T-cell (primary cell): ENCODE results near the gene SLC37A1. TPM values are rescaled to one million over a fixed set of nuclear protein-coding genes. Genes with fewer than 3 reads are reported as not detected.

Experiments used
- ATAC-seq, 4 experiments: fragments of 200-7000 bp in 3 of 4; fragments of 150-1000 bp in 1 of 4; cut with Tn5 transposase; replicated peaks in 1 of 4; 1 replicate in 3 of 4; 2 replicates in 1 of 4; pipeline ENCODE4 v1.10.0; 2021; ENCODE audit warnings: moderate library complexity in 3 of 4, mild to moderate bottlenecking in 2 of 4, moderate number of reproducible peaks in 1 of 4
- CTCF ChIA-PET, 2 donors: fragments of 300-600 bp; sonication (Branson Sonifier 250); formaldehyde crosslinking; loops; one replicate each; lab custom pipeline; 2022; ENCODE audit warnings: antibody characterized with exemption in 2 of 2; lab: Charles Lee
- POLR2A ChIA-PET, 2 donors: fragments of 300-600 bp; sonication (Branson Sonifier 250); formaldehyde crosslinking; loops; one replicate each; lab custom pipeline; 2022; ENCODE audit warnings: antibody characterized with exemption in 2 of 2; lab: Charles Lee
- DNase-seq, 35 experiments: peaks; one replicate each; pipeline versions ENCODE4 v3.0.0 to v3.0.0-alpha.2; 2013 to 2023
- H3K27ac ChIP-seq: one replicate; pipeline ENCODE4 v1.5.1; 2013; ENCODE audit warnings: low read length
- H3K27me3 ChIP-seq, 2 experiments: replicated peaks in 1 of 2; 1 replicate in 1 of 2; 2 replicates in 1 of 2; pipeline versions ENCODE4 v1.6.1 to v1.7.0; 2013; ENCODE audit warnings: low read length in 1 of 2, mixed read lengths in 1 of 2; ENCODE audit not compliant: control insufficient read depth in 2 of 2, insufficient read depth in 2 of 2; ENCODE audit errors: extremely low read depth in 1 of 2
- H3K36me3 ChIP-seq, 2 donors: 1 replicate in 1 of 2; 2 replicates in 1 of 2; pipeline versions ENCODE4 v1.6.1 to v1.7.0; 2013; ENCODE audit warnings: low read length in 1 of 2; ENCODE audit not compliant: control insufficient read depth in 2 of 2, insufficient read depth in 1 of 2; ENCODE audit errors: extremely low read depth in 1 of 2
- H3K4me1 ChIP-seq, 2 experiments: 1 replicate in 1 of 2; 2 replicates in 1 of 2; pipeline versions ENCODE4 v1.6.1 to v1.7.0; 2013; ENCODE audit warnings: low read length in 2 of 2, mixed read lengths in 1 of 2; ENCODE audit not compliant: insufficient read depth in 2 of 2, control insufficient read depth in 1 of 2; ENCODE audit errors: extremely low read depth in 1 of 2
- H3K4me3 ChIP-seq, 2 donors: 1 replicate in 1 of 2; 2 replicates in 1 of 2; pipeline versions ENCODE4 v1.5.1 to v1.7.0; 2013; ENCODE audit warnings: mild to moderate bottlenecking in 2 of 2, low read length in 1 of 2, moderate library complexity in 1 of 2; ENCODE audit not compliant: control insufficient read depth in 1 of 2; ENCODE audit errors: extremely low read depth in 1 of 2
- H3K9me3 ChIP-seq: 2 replicates; pipeline ENCODE4 v1.7.0; 2013
- H3K27ac Mint-ChIP-seq, 2 donors: one replicate each; pipeline ENCODE4 v1.8.0; 2020 to 2021; ENCODE audit warnings: mild to moderate bottlenecking in 2 of 2, mixed read lengths in 2 of 2
- H3K27me3 Mint-ChIP-seq, 2 donors: one replicate each; pipeline ENCODE4 v1.8.0; 2021 to 2022; ENCODE audit warnings: mixed read lengths in 2 of 2
- H3K36me3 Mint-ChIP-seq: one replicate; pipeline ENCODE4 v1.8.0; 2021; ENCODE audit warnings: mixed read lengths
- H3K4me1 Mint-ChIP-seq, 3 donors: one replicate each; pipeline ENCODE4 v1.8.0; 2020 to 2022; ENCODE audit warnings: mixed read lengths in 3 of 3, mild to moderate bottlenecking in 1 of 3
- H3K4me3 Mint-ChIP-seq, 3 donors: one replicate each; pipeline ENCODE4 v1.8.0; 2020 to 2022; ENCODE audit warnings: mild to moderate bottlenecking in 3 of 3, mixed read lengths in 3 of 3, moderate library complexity in 3 of 3
- H3K9me3 Mint-ChIP-seq, 3 donors: one replicate each; pipeline ENCODE4 v1.8.0; 2020 to 2022; ENCODE audit warnings: mixed read lengths in 3 of 3
- WGBS: methylation state at CpG from one replicate; pipeline ENCODE4 v1.1.5; 2013; ENCODE audit warnings: missing lambda C conversion rate; ENCODE audit not compliant: insufficient coverage; 5-methylcytosine and 5-hydroxymethylcytosine counted together
- total RNA-seq, 35 experiments: library from RNA in 6 of 35; stranded (reverse) in 6 of 35; fragments of 120-200 nt in 1 of 35; gene quantifications; one replicate each; pipeline versions ENCODE4 v1.2.1 to v1.2.4 and lab custom pipeline; 2013 to 2026

SLC37A1 gene
- total RNA-seq, 5 donors from 2014 or later (not counting 1 experiment from before 2014, with no cell fraction given) = 18.7 to 26.3 (median 22.6) TPM

DNA sequence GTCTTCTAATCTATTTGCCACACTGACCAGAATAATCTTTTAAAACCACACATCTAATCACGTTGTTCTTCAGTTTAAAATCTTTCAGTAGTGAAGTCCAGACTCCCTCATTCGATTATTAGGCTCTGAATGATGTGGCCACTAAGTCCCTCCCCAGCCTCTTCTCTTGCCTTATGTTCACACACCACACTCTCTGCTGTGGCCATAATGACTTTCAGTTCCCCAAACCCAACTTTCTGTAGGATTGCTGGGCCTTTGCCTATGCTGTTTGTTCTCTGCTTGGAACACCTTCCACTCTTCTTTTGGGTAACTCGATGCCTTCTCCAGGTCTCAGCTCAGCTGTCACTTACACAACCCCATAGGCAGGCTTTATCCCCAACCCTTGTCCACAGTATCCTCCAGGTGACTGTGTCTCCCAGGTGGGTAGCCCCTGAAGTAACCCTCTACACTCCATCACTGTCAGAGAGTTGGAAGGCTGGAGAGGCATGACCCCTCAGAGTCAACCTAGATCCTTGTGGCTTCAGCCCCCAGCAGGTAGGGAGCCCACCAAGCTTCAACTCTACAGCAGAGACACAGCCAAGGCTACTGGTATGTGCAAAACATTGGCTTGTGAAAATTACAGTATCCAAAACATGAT lies 8.4 kb upstream of the SLC37A1 start:
- POLR2A ChIA-PET = interaction anchor here in 1 of 2 donors (0.6 kb wide), 1 partner anchor 49 kb away, joined by 3 read pairs; no protein-coding TSS in a partner anchor
- no peak for ATAC-seq
- H3K27ac Mint-ChIP-seq = no peak overlapping the region

GRCh38 chr21:42507418-42507817 lies 6.2 kb upstream of the SLC37A1 start:
- Mint-ChIP-seq H3K9me3 (no peaks in the 10 kb centered on the region), H3K4me1 (peaks cover 4 to 18% (median 8%) of the 10 kb centered on the region in 3 donors), H3K27ac (no peak overlapping the region), H3K4me3 (no peak overlapping the region), H3K36me3 (no peaks in the 10 kb centered on the region), H3K27me3 (no peaks in the 10 kb centered on the region)
- no peaks in the 10 kb centered on the region for H3K27me3 ChIP-seq
- WGBS = 76% methylated on average over 2 of the region's 4 CpGs
- CTCF ChIA-PET = no interaction called here
- DNase-seq = no peak
- H3K36me3 ChIP-seq = no peaks in the 10 kb centered on the region
- POLR2A ChIA-PET = interaction anchor here in 1 of 2 donors (0.6 kb wide), 1 partner anchor 37 kb away, joined by 4 read pairs; no protein-coding TSS in a partner anchor
- no peak for ATAC-seq
- H3K9me3 ChIP-seq = no peaks in the 10 kb centered on the region
- H3K27ac ChIP-seq = no peak overlapping the region
- H3K4me1 ChIP-seq = peaks cover 5 to 6% of the 10 kb centered on the region in 2 experiments
- H3K4me3 ChIP-seq = no peak overlapping the region

More for the DNA sequence above, 8.4 kb upstream of the SLC37A1 start:
- H3K9me3 Mint-ChIP-seq = no peaks in the 10 kb centered on the region
- DNase-seq = no peak
- Histone ChIP-seq H3K27me3 (no peaks in the 10 kb centered on the region), H3K4me1 (peaks cover 5 to 6% of the 10 kb centered on the region in 2 experiments), H3K36me3 (no peaks in the 10 kb centered on the region), H3K27ac (no peak overlapping the region), H3K4me3 (no peak overlapping the region), H3K9me3 (no peaks in the 10 kb centered on the region)
- 81% methylated on average over 3 of the region's 3 CpGs for WGBS
- H3K4me3 Mint-ChIP-seq = no peak overlapping the region
- CTCF ChIA-PET = no interaction called here
- no peaks in the 10 kb centered on the region for H3K36me3 Mint-ChIP-seq
- H3K4me1 Mint-ChIP-seq = peaks cover 4 to 15% (median 8%) of the 10 kb centered on the region in 3 donors
- peaks cover 0 to 4% of the 10 kb centered on the region in 2 donors for H3K27me3 Mint-ChIP-seq

DNA sequence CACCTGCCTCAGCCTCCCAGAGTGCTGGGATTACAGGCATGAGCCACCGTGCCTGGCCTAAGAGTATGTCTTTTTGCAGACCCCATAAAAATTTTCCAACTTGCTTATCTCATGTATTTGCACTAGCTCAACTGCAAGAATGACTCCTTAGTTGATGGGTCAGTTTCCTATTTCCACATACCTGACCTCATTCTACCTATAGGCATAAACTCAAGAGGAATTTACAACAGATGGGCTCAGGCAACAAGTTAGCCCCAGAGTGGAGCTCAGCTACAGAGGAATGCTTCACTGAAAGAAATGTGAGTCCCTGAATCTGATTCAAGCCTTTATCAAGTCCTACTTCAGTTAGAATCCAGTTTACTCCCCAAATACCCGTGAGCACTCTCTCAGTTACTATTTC lies 5.3 kb upstream of the SLC37A1 start:
- no peaks in the 10 kb centered on the region for H3K27me3 Mint-ChIP-seq
- no peaks in the 10 kb centered on the region for H3K27me3 ChIP-seq
- H3K9me3 Mint-ChIP-seq = no peaks in the 10 kb centered on the region
- no CpG with 5 or more reads among the region's 2 CpGs for WGBS
- no peak overlapping the region for H3K4me3 Mint-ChIP-seq
- DNase-seq = no peak
- ATAC-seq = no peak
- peaks cover 6 to 11% of the 10 kb centered on the region in 2 experiments for H3K4me1 ChIP-seq
- H3K27ac ChIP-seq = no peak overlapping the region
- no peaks in the 10 kb centered on the region for H3K36me3 ChIP-seq
- H3K27ac Mint-ChIP-seq = no peak overlapping the region
- H3K36me3 Mint-ChIP-seq = no peaks in the 10 kb centered on the region
- POLR2A ChIA-PET = no interaction called here
- no peaks in the 10 kb centered on the region for H3K9me3 ChIP-seq
- CTCF ChIA-PET = no interaction called here
- H3K4me3 ChIP-seq = no peak overlapping the region
- H3K4me1 Mint-ChIP-seq = peaks cover 8 to 21% (median 13%) of the 10 kb centered on the region in 3 donors

DNA sequence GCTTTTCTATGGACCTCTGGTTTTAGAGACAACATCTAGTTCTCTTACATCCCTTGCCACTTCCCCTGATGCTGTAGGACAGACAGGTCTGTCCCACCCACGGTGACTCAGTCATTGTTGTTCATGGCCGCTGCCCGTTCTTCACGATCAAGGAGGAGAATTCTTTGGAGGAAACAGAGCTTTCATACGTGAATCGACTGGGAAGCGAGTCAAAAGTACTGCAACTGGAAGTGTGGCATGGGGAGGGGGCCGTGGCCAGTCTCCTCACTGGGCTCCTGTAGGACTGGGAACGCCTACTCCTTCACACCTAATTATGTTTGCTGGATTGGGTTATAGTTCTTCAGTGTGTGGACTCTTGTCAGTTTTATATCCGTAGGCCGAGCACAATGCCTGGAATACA lies 4.4 kb upstream of the SLC37A1 start:
- CTCF ChIA-PET = no interaction called here
- no peak overlapping the region for H3K4me3 Mint-ChIP-seq
- H3K4me1 ChIP-seq = peaks cover 0 to 6% of the 10 kb centered on the region in 2 experiments
- H3K36me3 Mint-ChIP-seq = no peaks in the 10 kb centered on the region
- H3K4me3 ChIP-seq = no peak overlapping the region
- H3K27me3 ChIP-seq = no peaks in the 10 kb centered on the region
- H3K4me1 Mint-ChIP-seq = peaks cover 4 to 12% (median 5%) of the 10 kb centered on the region in 3 donors
- no peaks in the 10 kb centered on the region for H3K9me3 Mint-ChIP-seq
- no peak for ATAC-seq
- no peaks in the 10 kb centered on the region for H3K9me3 ChIP-seq
- H3K36me3 ChIP-seq = no peaks in the 10 kb centered on the region
- DNase-seq = no peak
- no peak overlapping the region for H3K27ac Mint-ChIP-seq
- no peak overlapping the region for H3K27ac ChIP-seq
- POLR2A ChIA-PET = no interaction called here
- no peaks in the 10 kb centered on the region for H3K27me3 Mint-ChIP-seq
- 92% methylated on average over 4 of the region's 11 CpGs for WGBS

GRCh38 chr21:42512346-42513034 lies 1.2 kb upstream of the SLC37A1 start:
- CTCF ChIA-PET = interaction anchor here in 1 of 2 donors (1.9 kb wide), 1 partner anchor 15 kb away, joined by 4 read pairs; no protein-coding TSS in a partner anchor
- WGBS = 97% methylated on average over 16 of the region's 16 CpGs
- H3K27ac ChIP-seq = no peak overlapping the region

More at GRCh38 chr21:42512346-42513034, 1.2 kb upstream of the SLC37A1 start:
- Mint-ChIP-seq H3K27ac (peak overlapping the region; percentile 4 to 87), H3K4me3 (peak overlapping the region; percentile 81 to 86 (median 86)), H3K27me3 (no peaks in the 10 kb centered on the region), H3K36me3 (peaks cover 9% of the 10 kb centered on the region), H3K4me1 (peaks cover 30 to 36% (median 33%) of the 10 kb centered on the region in 3 donors), H3K9me3 (no peaks in the 10 kb centered on the region)
- ATAC-seq = no peak
- POLR2A ChIA-PET = no interaction called here
- peaks cover 0 to 4% of the 10 kb centered on the region in 2 donors for H3K36me3 ChIP-seq
- no peaks in the 10 kb centered on the region for H3K27me3 ChIP-seq
- no peak for DNase-seq
- no peak overlapping the region for H3K4me3 ChIP-seq
- H3K4me1 ChIP-seq = peaks cover 3 to 21% of the 10 kb centered on the region in 2 experiments
- H3K9me3 ChIP-seq = no peaks in the 10 kb centered on the region
